Endothelial cell of umbilical vein (primary cell): ENCODE measurements around the gene NUB1.

Experiments used
- CTCF ChIP-seq, 2 donors: IDR thresholded peaks; 1 replicate in 1 of 2; 2 replicates in 1 of 2; pipeline ENCODE4 v1.5.1; 2011; ENCODE audit warnings: low read length in 2 of 2, mild to moderate bottlenecking in 2 of 2, moderate library complexity in 2 of 2, control low read depth in 1 of 2, inconsistent platforms in 1 of 2, low read depth in 1 of 2; ENCODE audit not compliant: insufficient read depth in 1 of 2; ENCODE audit errors: extremely low read depth in 1 of 2
- EZH2 ChIP-seq: IDR thresholded peaks from 2 replicates; pipeline ENCODE4 v1.6.1; 2012; ENCODE audit warnings: borderline replicate concordance, low read depth, mild to moderate bottlenecking, moderate library complexity, low read length, inconsistent platforms; ENCODE audit not compliant: severe bottlenecking
- FOS ChIP-seq: IDR thresholded peaks from 2 replicates; pipeline ENCODE4 v1.6.1; 2011; ENCODE audit warnings: mild to moderate bottlenecking, low read length, moderate library complexity, borderline replicate concordance; ENCODE audit not compliant: insufficient read depth
- GATA2 ChIP-seq: IDR thresholded peaks from 2 replicates; pipeline ENCODE4 v1.7.0; 2011; ENCODE audit warnings: low read depth, mild to moderate bottlenecking, moderate library complexity, mixed read lengths, low read length; ENCODE audit not compliant: insufficient read length, insufficient read depth
- JUN ChIP-seq: IDR thresholded peaks from 2 replicates; pipeline ENCODE4 v1.6.1; 2011; ENCODE audit warnings: borderline replicate concordance, low read depth; ENCODE audit not compliant: insufficient read length, insufficient read depth
- POLR2A ChIP-seq: IDR thresholded peaks from 2 replicates; pipeline ENCODE4 v1.6.1; 2012; ENCODE audit warnings: low read depth, mild to moderate bottlenecking, control low read depth, low read length
- POLR2AphosphoS5 ChIP-seq: IDR thresholded peaks from 2 replicates; pipeline ENCODE4 v1.6.1; 2012; ENCODE audit warnings: low read depth, mild to moderate bottlenecking, control low read depth, low read length, moderate library complexity; ENCODE audit not compliant: insufficient read depth

GRCh38 chr7:151299940-151300645, 41.5 kb upstream of the NUB1 start:
- TF ChIP-seq CTCF (IDR thresholded peaks at IDR 0.05; ENCODE audit: extremely low read depth in 1 of 2, insufficient read depth in 1 of 2, low read depth in 1 of 2, low read length in 2 of 2) (no peak), FOS (no peak), POLR2A (no peak), EZH2 (no peak), POLR2AphosphoS5 (no peak), JUN (no peak), GATA2 (no peak)
